Measurements from ENCODE around the gene CCDC3.

Gene CCDC3

DNA sequence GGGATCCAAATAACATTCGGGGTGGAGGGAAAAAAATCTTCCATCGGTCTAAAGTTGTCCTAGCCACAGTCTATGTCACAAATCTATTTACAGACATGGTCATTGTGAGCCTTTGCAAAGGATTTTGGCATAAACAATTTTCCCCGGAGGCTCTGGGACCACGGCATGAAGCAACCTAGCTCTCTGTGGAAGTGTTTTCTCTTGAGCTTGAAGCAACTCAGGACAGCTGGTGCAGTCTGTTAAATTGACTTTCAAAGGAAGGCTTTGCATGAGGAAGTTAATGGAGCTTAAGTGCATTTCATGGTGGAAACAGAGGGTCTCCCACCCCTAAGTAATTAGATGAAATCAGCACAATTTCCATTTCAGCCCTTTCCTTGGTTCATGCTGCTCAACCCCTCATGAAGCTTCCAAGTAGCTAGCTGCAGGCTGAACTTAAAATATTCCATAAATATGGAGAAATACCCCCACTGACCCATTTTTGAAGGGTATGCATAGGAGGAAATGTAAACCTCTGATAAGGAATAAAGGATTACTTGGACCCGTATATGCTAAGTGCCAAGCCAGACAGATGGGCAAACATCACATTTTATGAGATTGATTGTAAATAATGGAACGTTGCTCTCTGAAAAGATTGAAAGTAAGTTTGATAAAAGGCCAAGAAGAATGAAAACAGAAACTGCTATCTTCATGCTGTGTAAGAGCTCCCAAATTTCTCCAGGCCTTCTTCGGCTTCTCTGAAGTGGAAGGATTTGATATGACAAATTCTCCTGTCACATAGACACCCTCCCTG is 39.9 kb downstream of the CCDC3 start:
- DNase-seq (ENCODE audit: low spot score), result no peak

DNA sequence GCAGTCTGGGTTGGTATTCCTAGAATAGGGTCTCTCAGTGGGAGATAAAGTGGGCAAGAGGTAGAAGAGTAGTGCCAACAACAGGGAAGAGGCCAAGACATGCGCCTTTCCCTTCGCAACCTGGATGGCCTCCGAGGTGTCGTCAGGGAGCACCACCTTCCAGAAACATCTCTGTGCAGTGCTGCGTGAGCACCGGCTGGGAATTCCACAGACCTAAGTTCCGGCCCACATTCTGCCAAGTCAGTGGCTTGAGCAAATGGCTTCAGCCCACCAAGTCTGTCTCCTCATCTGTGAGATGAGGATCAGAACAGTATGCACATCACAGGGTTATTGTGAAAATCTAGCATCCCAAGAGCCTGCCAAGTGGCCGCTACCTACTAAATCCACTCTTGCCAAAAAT is 40.6 kb downstream of the CCDC3 start:
- no peak for DNase-seq (ENCODE audit: low spot score)

DNA sequence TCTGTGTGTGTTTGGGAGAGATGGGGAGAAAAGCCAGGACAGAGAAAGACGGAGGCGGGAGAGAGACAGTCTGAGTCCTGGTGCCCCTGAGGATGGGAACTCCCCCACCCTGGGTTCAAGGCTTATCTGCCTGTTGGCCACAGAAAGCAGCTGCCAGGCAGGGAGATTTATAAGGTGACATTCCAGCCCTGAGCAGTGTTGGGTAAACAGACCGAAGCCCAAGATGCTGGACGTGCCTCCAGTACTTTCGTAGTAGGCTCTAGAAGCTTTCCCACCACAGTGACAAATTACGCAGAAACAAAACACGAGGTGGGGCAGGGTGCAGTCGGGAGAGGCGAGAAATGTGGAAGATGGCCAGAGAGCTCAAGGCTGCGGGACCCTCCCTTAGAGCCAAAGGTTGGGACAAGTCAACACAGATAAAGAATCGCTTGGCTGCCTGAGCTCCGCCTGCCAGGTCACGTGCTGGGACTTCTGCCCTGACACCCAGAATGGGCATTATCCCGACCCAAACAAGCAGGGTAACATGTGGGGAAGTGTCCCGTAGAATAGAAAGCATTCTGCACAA is 41.1 kb downstream of the CCDC3 start:
- no peak for DNase-seq (ENCODE audit: low spot score)

DNA sequence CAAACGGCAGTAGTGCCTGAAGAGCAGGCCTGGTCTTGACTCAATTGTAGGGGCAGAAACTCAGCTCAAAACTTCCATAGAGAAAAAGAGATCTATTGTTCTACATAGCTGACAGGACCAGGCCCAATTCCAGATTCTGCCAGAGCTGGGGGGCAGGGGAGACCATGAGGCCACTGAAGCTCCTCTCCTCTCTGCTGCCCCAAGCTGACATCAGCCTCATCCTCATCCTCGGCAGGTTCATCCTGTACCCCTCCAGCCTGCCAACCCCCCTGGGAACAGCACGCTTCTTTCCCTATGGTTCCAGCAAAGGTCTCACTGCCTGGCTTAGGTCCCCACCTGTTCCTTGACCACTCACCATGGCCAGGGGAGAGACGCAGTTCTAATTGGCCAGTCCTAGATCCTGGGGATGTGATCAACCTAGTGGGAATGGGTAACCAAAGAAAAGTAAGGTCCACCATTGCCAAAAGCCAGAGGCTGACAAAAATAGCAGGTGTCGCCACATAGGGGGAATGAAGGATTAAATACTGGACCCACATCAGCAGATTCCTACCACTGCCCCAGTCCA is 42.9 kb downstream of the CCDC3 start:
- DNase-seq (ENCODE audit: low spot score), result no peak

DNA sequence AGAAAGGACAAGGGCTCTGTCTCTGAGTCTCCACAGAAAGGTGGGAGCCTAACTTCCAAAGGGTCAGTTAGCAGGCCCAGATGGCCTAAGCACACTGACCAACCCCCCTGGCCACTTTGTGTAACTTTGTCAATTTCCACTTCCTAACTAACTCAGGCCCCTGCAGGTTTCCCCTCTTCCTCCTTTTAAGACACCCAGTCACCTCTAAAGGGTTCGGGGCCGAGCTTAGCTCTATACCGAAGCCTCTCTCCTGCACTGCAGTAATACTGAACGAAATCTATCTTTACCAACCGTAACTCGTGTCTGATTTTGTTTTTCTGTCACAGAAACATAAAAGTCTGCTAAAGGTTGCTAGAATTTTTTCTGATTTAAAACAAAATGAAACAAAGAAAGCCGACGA is 44.4 kb downstream of the CCDC3 start:
- no peak for DNase-seq (ENCODE audit: low spot score)

DNA sequence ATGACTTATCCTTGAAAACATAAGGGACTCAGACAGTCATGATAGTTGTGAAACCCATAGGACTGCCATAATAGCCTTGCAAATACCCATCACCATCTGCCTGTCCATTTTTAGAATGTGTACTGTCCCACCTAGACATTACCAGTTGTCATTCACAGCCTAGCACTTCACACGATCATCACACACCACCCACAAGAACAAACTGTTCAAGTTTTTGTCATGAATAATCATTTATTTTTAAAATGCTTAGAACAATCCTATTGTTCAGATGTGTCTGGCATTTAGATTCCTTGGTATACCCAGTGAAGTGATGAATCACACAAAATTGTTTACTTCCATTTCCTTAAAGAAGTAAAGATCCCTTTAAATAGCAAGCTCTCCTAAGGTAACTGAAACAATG is 46.6 kb downstream of the CCDC3 start:
- no peak for DNase-seq (ENCODE audit: low spot score)

DNA sequence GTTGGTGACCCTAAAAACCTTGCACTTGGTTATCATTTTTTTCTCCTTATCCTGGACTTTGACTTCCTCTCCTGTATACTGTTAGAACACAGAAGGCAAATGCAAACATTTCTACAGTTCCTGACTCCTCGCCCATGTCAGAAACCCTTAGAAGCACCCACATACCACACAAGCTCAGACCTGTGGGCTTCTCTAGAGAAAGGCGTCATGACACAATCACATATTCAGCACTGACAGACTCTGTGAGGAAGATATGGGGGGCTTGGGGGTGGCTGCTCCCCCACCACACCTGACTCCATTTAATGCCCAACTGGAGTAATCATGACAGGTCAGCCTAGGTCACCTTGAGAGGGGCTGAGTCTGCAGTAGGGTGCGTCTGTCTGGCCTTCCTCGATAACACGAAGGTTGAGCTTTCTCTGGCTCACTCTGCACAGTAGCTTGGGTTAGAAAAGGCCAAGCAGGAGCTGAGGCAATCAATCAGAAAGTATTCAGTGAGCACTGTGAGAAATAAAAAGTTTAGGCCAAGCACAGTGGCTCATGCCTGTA is 50.9 kb downstream of the CCDC3 start:
- no peak for DNase-seq (ENCODE audit: low spot score)

DNA sequence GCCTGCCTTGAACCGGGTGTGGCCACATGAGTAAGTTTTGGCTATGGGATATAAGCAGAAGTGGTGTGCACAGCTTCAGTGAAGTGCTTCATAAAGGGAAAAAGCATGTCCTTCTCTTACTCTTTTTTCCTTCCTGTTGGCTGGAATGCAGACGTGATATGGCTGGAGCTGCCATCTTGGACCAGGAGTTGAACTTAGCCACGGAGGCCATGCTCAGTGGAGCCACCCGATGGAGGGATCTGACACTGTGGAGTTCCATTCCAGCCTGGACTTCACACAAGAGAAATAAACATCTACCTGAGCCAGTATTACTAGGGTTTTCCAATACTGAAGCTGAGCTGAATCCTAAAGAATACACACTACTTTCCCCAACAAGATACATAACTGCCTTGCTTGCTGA is 52.3 kb downstream of the CCDC3 start:
- DNase-seq (ENCODE audit: low spot score), result no peak

DNA sequence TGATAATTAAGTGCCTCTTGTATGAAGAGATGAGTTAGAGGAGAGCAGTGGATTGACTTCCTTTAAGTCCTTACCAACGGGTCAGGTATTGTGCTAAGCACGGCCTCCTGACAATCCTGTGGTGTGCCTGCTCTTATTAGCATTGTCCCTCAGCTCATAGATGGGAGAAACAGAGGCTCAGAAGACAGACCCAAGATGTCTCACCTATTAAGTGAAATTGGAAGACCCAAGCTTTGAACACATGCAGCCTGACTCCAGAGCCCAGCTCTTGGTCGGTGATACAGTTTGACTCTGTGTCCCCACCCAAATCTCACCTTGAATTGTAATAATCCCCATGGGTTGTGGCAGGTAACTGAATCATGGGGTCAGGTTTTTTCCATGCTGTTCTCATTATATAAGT is 53.8 kb downstream of the CCDC3 start:
- no peak for DNase-seq (ENCODE audit: low spot score)

DNA sequence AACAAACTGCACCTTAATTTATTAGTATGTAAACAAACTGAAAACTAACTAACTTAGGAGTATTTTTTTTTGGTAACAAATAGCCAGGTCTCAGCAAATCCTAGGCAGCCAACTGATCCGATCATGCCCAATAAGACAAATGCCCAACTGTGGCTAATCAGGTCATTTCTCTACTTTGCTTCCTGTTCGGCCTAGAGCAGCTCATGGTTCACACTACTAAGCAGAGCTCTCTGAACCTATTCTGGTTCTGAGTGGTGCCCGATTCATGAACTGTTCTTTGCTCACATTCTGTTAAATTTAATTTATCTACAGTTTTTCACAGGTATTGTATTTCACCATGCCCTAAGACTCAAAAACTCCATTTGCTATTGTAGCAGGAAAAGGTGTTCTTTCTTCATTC is 55.1 kb downstream of the CCDC3 start:
- DNase-seq (ENCODE audit: low spot score), result no peak

DNA sequence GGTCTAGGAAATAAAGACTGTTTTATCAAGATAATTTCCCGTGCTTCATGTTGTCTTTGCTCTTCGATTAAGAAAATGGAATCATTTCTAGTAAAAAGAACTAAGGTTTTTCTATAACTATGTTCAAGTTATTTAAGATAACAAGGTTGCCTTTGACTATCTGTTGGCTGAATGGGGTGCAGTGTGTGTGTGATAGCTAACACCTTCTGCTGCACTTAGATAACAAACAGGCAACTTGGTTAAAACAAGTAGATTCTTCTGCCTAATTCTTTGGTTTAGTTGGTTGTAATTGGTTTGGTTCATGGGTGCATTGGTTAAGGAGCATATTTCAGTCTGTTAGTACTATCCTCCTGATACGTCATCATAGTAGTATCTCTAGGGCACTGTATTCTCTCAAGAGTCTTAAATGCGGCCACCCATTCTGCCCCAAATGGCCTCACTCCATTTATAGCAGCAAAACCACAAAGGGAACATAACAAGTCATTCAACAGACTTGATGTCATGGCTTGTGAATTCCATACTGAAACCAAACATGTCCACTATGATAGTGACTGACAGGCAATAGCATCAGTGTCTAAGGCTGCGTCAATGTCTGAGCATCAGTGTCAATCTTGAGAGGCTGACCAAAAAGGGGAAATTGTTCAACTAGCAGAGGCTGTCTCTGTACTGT is 55.7 kb downstream of the CCDC3 start:
- DNase-seq (ENCODE audit: low spot score), result no peak

DNA sequence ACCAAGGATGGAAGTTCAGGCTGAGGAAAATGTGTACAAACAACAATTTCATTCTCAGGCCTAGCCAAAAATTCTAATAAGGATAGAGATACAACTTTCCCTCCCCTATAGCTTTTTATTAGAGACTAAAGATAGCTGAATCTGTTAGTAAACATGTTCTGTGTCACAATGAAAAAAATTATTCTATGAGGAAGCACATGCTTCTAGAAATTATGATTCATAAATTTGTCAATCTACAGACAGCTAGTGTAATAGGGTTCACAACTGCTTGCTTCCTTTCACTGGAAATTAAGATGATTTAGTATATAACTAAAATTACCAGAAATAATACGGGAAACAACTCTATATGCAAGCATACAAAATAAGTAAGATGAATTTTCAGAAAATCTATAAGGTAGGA is 56.6 kb downstream of the CCDC3 start:
- DNase-seq (ENCODE audit: low spot score), result no peak

DNA sequence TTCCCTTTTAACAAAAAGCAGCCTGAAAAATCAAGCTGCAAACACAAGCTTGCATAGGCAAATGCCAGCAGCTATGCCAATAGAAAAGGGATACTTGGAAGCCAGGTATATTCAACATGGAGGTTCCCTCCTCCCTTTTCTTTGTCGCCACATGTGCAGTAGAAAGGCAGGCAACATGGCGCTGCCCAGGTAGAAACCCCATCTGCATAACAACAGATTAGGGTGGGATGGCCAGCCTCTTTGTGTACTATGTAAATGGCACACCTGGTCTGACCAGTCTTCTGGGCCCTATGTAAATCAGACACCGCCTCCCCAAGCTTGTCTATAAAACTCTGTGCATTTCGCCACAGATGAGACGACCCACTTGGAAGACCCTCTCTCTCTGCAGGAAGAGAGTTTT is 58.1 kb downstream of the CCDC3 start:
- DNase-seq (ENCODE audit: low spot score), result no peak

DNA sequence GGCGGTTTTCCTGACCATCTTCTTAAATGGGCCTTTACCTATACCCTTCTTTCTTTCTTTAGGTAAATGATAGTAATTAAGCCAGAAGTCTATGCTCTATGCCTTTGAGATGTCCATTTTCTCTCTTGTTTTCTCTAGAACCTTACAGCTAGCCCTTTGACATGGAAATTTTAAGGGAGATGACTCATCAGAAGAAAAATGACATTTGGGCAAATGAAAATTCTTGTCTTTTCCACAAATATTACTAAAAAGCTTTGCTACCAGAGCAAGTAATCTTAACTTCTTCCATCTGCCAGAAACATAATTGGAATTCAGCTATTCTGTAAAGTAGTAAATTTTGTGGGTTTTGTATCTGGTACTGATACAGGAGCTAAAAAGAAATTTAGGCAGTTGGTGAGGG is 59.5 kb downstream of the CCDC3 start:
- no peak for DNase-seq (ENCODE audit: low spot score)

DNA sequence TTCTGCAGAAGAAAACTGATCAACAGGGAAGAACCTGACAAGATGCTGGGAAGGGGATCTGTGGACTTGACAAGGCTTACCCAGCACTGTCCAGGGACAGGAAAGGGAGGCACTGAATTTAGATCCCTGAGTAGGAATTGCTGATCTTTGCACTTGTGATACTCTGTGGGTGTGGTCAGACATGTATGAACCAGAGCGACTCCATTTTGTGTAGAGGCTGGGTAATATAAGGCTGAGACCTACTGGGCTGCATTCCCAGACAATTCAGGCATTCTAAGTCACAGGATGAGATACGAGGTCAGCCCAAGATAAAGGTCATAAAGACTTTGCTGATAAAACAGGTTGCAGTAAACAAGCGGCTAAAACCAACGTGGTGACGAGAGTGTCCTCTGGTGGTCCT is 60.7 kb downstream of the CCDC3 start:
- no peak for DNase-seq (ENCODE audit: low spot score)

DNA sequence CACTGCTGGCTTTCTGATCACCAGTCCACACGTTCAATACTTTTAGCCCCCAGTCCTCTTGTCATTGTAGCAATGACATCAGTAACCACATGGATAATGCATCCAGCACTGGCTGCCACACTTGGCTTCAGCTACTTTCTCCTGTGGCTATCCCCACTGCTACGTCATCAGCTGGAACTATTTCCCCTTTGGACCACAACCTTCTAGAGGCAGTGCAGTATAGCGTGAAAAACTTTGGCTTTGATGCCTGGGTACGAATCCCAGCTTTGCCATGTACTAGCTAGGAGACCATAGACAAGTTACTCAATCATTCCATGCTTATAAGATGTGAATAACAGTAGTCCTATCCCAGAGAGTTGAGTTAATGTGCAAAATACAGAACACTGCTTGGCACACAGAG is 63.2 kb downstream of the CCDC3 start:
- no peak for DNase-seq (ENCODE audit: low spot score)

DNA sequence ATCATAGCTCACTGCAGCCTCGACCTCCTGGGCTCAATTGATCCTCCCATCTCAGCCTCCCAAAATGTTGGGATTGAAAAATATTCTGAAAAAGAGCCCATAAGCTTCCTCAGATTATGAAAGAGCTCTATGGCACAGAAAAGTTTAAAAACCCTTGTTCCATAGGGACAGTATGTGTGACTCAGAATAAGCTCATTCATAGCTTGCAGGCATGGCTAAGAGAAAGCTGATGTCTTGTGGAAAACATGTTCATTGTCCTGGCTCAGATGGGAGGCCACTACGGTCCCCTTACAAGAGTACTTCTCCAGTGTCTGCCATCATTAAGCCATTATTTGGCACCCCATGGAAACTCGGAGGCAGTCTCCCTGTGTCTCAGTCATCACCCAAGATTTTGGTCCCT is 64.0 kb downstream of the CCDC3 start:
- DNase-seq (ENCODE audit: low spot score), result no peak

DNA sequence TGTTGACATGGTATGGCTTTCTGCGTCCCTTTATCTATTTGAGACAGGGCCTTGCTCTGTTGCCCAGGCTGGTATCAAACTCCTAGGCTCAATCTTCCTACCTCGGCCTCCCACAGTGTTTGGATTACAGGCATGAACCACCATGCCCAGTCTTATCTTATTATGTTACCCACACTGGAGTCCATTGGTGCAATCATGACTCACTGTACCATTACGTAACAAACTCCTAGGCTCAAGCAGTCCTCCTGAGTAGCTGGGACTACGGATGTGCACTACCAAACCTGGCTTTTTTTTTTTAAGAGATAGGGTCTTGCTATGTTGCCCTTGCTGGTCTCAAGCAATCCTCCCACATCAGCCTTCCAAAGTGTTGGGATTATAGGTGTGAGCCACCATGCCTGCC is 66.7 kb downstream of the CCDC3 start:
- DNase-seq (ENCODE audit: low spot score), result no peak

DNA sequence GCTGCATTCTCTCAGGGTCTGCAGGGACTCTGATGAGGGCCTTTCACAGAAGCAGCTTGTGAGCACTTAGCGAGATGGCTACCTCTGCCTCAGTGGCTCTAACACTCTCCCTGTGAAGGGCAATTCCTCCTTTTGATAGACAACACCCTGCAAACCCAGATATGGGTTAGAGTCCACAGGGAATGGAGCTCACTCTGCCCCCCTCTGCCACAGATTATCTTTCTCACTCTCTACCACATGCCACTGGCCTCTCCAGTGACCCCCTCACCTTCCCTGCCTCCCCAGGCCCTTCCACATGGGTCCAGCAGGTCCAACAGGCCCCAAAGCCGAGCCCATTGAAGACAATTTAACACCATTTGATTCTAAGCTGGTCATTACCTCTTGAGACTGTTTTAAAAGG is 72.1 kb downstream of the CCDC3 start:
- no peak for DNase-seq (ENCODE audit: low spot score)

DNA sequence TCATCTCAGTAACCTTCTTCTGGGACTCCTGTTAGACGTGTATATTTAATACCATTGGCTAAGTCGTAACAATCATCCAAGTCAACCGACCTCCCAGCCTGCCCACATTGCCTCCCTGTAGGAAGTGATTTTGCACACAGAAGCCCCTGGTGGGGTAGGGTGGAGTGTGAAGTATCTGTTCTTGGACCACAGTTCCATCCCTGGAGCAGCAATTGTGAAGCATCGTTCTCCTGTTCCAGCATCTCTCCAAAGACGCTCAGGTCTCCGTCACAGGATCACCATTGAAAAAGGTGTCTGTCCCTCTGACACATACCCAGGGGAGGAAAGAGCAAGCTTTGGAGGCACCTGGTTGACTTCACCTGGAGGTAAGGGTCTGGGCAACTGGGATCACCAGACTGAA is 72.9 kb downstream of the CCDC3 start:
- DNase-seq (ENCODE audit: low spot score), result no peak

DNA sequence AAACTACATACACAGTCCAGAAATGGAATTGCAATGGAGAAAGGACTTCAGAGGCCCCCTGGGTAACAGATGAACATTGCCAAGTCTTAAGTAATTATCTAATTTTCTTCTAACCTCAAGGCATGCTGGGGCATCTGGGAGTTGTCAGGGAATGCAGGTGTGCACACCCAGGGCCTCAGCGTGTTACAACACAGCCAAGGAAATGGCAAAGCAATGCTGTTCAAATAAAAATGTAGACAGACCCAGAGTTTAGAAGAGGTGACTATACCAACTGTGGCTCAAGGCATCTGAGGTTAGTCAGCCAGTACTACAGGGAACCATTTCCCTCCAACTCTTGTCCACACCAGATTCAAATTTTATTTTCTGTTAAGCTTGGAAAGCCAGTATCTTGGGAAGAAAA is 73.6 kb downstream of the CCDC3 start:
- DNase-seq (ENCODE audit: low spot score), result no peak

DNA sequence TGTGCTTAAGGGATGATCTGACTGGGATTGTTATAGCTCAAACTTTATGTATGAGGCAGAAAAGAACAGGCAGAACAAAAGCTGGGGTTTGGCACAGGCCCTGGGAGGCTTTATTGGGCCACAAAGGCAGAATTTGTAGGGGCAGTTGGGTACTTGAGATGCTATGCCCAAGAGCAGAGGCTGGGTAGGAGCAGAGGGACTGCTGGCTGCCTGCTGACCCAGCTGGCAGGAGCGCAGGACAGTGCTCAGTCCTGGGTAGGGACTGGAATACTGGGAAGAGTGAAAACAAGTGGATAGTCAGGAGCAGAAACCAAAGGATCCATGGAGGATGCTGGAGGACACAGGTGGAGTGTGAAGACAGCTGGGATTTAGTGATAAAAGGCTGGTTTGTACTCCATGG is 75.7 kb downstream of the CCDC3 start:
- DNase-seq (ENCODE audit: low spot score), result no peak

DNA sequence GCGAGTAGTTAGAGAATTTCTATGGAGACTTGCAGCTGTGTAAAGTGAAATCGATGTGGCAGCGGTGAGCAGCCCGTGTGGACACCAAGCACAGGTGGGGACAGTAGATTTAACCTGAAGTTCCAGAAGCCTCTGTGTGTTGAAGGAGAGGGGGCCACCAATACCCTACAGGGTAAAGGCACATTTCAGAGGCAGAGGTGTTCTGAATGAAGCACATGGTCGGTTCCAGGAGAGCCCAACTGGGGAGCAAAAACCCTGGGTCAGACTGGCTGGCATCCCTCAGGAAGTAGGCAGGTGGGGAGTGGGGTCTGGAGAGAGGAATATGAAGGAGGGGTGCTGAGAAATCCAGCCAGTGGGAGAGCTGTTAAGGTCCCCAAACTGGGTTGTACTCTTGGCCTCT is 76.6 kb downstream of the CCDC3 start:
- DNase-seq (ENCODE audit: low spot score), result no peak

Data from CD4-positive, alpha-beta T cell treated with Interleukin-2 at 100 ng/mL for 4 hours (primary cell).